Keratinocyte (primary cell): ENCODE measurements around the gene HTR1E. TPM values are rescaled to one million over a fixed set of nuclear protein-coding genes. Genes with fewer than 3 reads are reported as not detected.

ENCODE experiments used
- DNase-seq: peaks from one replicate; pipeline ENCODE4 v3.0.0-alpha.2; 2011; ENCODE audit warnings: low read depth, missing footprints, low spot score
- FAIRE-seq: peaks from 2 replicates; lab custom pipeline; 2011; peaks lifted over from hg19 to GRCh38; lab: Jason Lieb, UNC
- H2AFZ ChIP-seq: 2 replicates; pipeline ENCODE4 v1.6.0; 2012; ENCODE audit warnings: low read length, control low read depth, inconsistent platforms; ENCODE audit not compliant: control insufficient read depth
- H3K27ac ChIP-seq: 2 replicates; pipeline ENCODE4 v1.5.1; 2011; ENCODE audit warnings: low read length; ENCODE audit not compliant: control insufficient read depth, insufficient read depth
- H3K27me3 ChIP-seq: 3 replicates; pipeline ENCODE4 v1.6.0; 2011; ENCODE audit warnings: low read length; ENCODE audit not compliant: control insufficient read depth, insufficient read depth; ENCODE audit errors: extremely low read depth
- H3K36me3 ChIP-seq, 2 experiments: 2 replicates in 1 of 2; 3 replicates in 1 of 2; pipeline ENCODE4 v1.5.1; 2011; ENCODE audit warnings: low read length in 2 of 2, mild to moderate bottlenecking in 1 of 2; ENCODE audit not compliant: control insufficient read depth in 2 of 2, insufficient read depth in 2 of 2; ENCODE audit errors: extremely low read depth in 1 of 2
- H3K4me1 ChIP-seq: 3 replicates; pipeline ENCODE4 v1.5.1; 2011; ENCODE audit warnings: low read length; ENCODE audit not compliant: control insufficient read depth, insufficient read depth; ENCODE audit errors: extremely low read depth
- H3K4me2 ChIP-seq: 3 replicates; pipeline ENCODE4 v1.6.0; 2011; ENCODE audit warnings: low read depth, low read length; ENCODE audit not compliant: control insufficient read depth, insufficient read depth; ENCODE audit errors: extremely low read depth
- H3K4me3 ChIP-seq, 3 experiments: fragments of 200-600 bp in 1 of 3; sonication (generic) in 1 of 3; 2 replicates in 2 of 3; 3 replicates in 1 of 3; pipeline ENCODE4 v1.5.1; 2011 to 2016; ENCODE audit warnings: low read length in 3 of 3, mild to moderate bottlenecking in 3 of 3, control low read depth in 2 of 3, inconsistent platforms in 1 of 3, low read depth in 1 of 3, mixed read lengths in 1 of 3, mixed run types in 1 of 3, moderate library complexity in 1 of 3; ENCODE audit not compliant: control insufficient read depth in 2 of 3, insufficient read depth in 2 of 3; ENCODE audit errors: extremely low read depth in 1 of 3
- H3K79me2 ChIP-seq: 2 replicates; pipeline ENCODE4 v1.6.0; 2012; ENCODE audit warnings: low read length; ENCODE audit not compliant: control insufficient read depth, insufficient read depth
- H3K9ac ChIP-seq: 3 replicates; pipeline ENCODE4 v1.6.0; 2011; ENCODE audit warnings: low read length; ENCODE audit not compliant: control insufficient read depth, insufficient read depth; ENCODE audit errors: extremely low read depth
- H3K9me1 ChIP-seq: 3 replicates; pipeline ENCODE4 v1.6.0; 2011; ENCODE audit warnings: low read length; ENCODE audit not compliant: control insufficient read depth, insufficient read depth; ENCODE audit errors: extremely low read depth
- H3K9me3 ChIP-seq: 2 replicates; pipeline ENCODE4 v1.5.1; 2012; ENCODE audit warnings: low read depth, low read length; ENCODE audit not compliant: control insufficient read depth
- H4K20me1 ChIP-seq: 3 replicates; pipeline ENCODE4 v1.6.0; 2011; ENCODE audit warnings: low read length; ENCODE audit not compliant: control insufficient read depth, insufficient read depth; ENCODE audit errors: extremely low read depth
- CTCF ChIP-seq, 3 experiments: IDR thresholded peaks in 1 of 3; conservative IDR thresholded peaks in 1 of 3; optimal IDR thresholded peaks in 1 of 3; 2 replicates in 2 of 3; 3 replicates in 1 of 3; pipeline versions ENCODE3 to v1.5.1; 2011; ENCODE audit warnings: low read length in 3 of 3, mild to moderate bottlenecking in 3 of 3, moderate library complexity in 2 of 3, control low read depth in 1 of 3, inconsistent platforms in 1 of 3; ENCODE audit not compliant: insufficient read depth in 2 of 3; ENCODE audit errors: extremely low read depth in 1 of 3
- EZH2 ChIP-seq: IDR thresholded peaks from one replicate; pipeline ENCODE4 v1.6.1; 2012; ENCODE audit warnings: inconsistent platforms, mild to moderate bottlenecking, low read length, moderate library complexity
- dilution Hi-C: fragments of 300-500 bp; cut with MboI; formaldehyde crosslinking; loops from one replicate; pipeline ENCODE4 v1.7.0; 2020; ENCODE audit warnings: low sequenced_read_pairs; ENCODE audit not compliant: extremely low pct_ligation_motif_present
- polyA plus RNA-seq, 5 experiments: library from polyadenylated mRNA; depleted of rRNA in 3 of 5; stranded (reverse) in 3 of 5; stranded (forward) in 1 of 5; unstranded in 1 of 5; fragments of >200 nt; gene quantifications; 1 replicate in 1 of 5; 2 replicates in 3 of 5; 3 replicates in 1 of 5; pipeline versions ENCODE4 v1.2.1 to v1.2.3, GENCODE V29; 2011 to 2012; ENCODE audit warnings: missing spikeins in 2 of 5, low read depth in 1 of 5, low replicate concordance in 1 of 5

The HTR1E gene
- polyA plus RNA-seq, 1 donor (not counting 4 experiments of a cell fraction or from before 2014, with no cell fraction given): not detected

GRCh38 chr6:87012743-87013142 is 75.4 kb downstream of the HTR1E start:
- Histone ChIP-seq H3K79me2 (no peaks in the 10 kb centered on the region), H3K36me3 (no peaks in the 10 kb centered on the region), H3K27me3 (no peaks in the 10 kb centered on the region), H3K9ac (no peak overlapping the region), H3K4me2 (no peak overlapping the region), H3K9me3 (peaks cover 3% of the 10 kb centered on the region), H3K27ac (no peak overlapping the region), H2AFZ (no peak overlapping the region), H3K4me3 (no peak overlapping the region), H3K9me1 (no peaks in the 10 kb centered on the region), H4K20me1 (no peaks in the 10 kb centered on the region), H3K4me1 (no peaks in the 10 kb centered on the region)
- TF ChIP-seq EZH2: no peak
- no peak for TF ChIP-seq CTCF (optimal IDR thresholded peaks at IDR 0.05 in 1 of 3, IDR thresholded peaks at IDR 0.05 in 1 of 3, conservative IDR thresholded peaks at IDR 0.05 in 1 of 3; ENCODE audit: extremely low read depth in 1 of 3, insufficient read depth in 2 of 3, low read length in 3 of 3)
- DNase-seq (no peak), FAIRE-seq (no peak)
- dilution Hi-C loops: no loop called here

- dilution Hi-C loops: no loop called here
- Histone ChIP-seq H3K4me1 (no peaks in the 10 kb centered on the region), H4K20me1 (no peaks in the 10 kb centered on the region), H3K27ac (no peak overlapping the region), H3K4me3 (no peak overlapping the region), H3K9me3 (peaks cover 3% of the 10 kb centered on the region), H3K36me3 (no peaks in the 10 kb centered on the region), H3K4me2 (no peak overlapping the region), H3K79me2 (no peaks in the 10 kb centered on the region), H3K9ac (no peak overlapping the region), H2AFZ (no peak overlapping the region), H3K9me1 (no peaks in the 10 kb centered on the region), H3K27me3 (no peaks in the 10 kb centered on the region)
- FAIRE-seq: no peak
- DNase-seq: no peak
- TF ChIP-seq CTCF (optimal IDR thresholded peaks at IDR 0.05 in 1 of 3, IDR thresholded peaks at IDR 0.05 in 1 of 3, conservative IDR thresholded peaks at IDR 0.05 in 1 of 3; ENCODE audit: extremely low read depth in 1 of 3, insufficient read depth in 2 of 3, low read length in 3 of 3) (no peak), EZH2 (no peak)
These were observed 79.4 kb downstream of the HTR1E start for GRCh38 chr6:87016772-87017171.
